ENCODE results near the gene MCM9.
"Not testable (repeated sequence)": the region's sequence is repeated elsewhere in the genome, so short reads cannot be mapped to it uniquely, and the experiment has no call there.

Gene MCM9

GRCh38 chr6:118768904-118769325 lies 166.0 kb downstream of the MCM9 start:
- no peak for DNase-seq (ENCODE audit: low read depth)

- no peak for DNase-seq (ENCODE audit: low read depth)
These were observed 166.5 kb downstream of the MCM9 start for GRCh38 chr6:118768441-118768840.

DNA sequence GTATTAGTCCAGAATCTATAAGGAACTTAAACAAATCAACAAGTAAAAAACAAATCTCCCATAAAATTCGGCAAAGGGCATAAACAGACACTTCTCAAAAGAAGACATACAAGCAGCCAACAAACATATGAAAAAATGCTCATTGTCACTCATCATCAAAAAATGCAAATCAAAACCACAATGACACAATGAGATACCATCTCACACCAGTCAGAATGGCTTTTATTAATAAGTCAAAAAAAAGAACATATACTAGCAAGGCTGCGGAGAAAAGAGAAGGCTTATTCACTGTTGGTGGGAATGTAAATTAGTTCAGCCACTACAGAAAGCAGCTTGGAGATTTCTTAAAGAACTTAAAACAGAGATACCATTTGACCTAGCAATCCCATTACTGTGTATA lies 169.6 kb downstream of the MCM9 start:
- DNase-seq (ENCODE audit: low read depth) = not testable (repeated sequence)

DNA sequence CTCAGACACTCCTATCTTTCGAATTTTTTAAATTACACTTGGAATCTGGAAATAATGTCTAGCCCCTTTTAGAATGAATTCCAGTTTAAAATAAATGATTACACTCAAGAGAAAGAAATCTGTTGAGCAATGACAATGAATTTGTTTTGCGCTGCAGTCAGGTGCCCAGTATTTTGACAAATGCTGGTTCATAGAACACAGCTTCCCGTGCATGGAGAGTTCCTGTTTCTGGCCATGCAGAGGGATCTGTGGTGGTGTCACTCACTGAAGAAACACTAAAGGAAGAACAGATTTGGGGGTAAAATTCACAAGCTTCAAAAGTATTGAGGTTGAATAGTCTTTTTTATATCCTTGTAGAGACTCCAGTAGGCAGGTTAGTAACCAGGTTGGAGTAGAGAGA lies 170.2 kb downstream of the MCM9 start:
- DNase-seq (ENCODE audit: low read depth) = no peak

Data from activated T-cell treated with anti-CD3 and anti-CD28 coated beads for 48 hours (primary cell).